Embryonic facial prominence (tissue), 1 donor: ENCODE data around the gene ZNF77.
"Not testable (repeated sequence)": the region's sequence is repeated elsewhere in the genome, so short reads cannot be mapped to it uniquely, and the experiment has no call there.

ENCODE experiments used
- DNase-seq: peaks from one replicate; pipeline ENCODE4 v3.0.0-alpha.2; 2016; ENCODE audit errors: extremely low spot score

The ZNF77 gene

GRCh38 chr19:2970201-2970835 lies 25.5 kb upstream of the ZNF77 start:
- DNase-seq: no peak

- no peak for DNase-seq
Observed at GRCh38 chr19:2969104-2969504, 24.3 kb upstream of the ZNF77 start.

GRCh38 chr19:2967972-2968371 lies 23.2 kb upstream of the ZNF77 start:
- DNase-seq: no peak

DNA sequence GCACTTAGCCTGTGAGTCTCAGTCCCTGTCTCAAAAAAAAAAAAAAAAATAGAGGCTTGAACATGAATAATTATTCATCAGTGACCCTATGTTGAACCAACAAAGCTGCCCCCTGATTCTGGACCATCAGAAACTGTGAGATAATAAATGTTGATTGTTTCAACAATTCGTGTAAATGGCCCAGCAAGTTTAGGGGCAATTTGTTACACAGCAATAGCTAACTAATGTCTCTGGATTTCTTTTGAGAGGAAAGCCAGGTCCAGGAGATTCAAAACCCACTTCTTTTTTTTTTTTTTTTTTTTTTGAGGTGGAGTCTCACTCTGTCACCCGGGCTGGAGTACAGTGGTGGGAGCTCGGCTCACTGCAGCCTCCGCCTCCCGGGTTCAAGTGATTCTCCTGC lies 20.1 kb upstream of the ZNF77 start:
- DNase-seq: no peak

GRCh38 chr19:2963631-2964030 lies 18.9 kb upstream of the ZNF77 start:
- not testable (repeated sequence) for DNase-seq

GRCh38 chr19:2963122-2963521 lies 18.4 kb upstream of the ZNF77 start:
- DNase-seq: no peak

GRCh38 chr19:2962018-2962670 lies 17.4 kb upstream of the ZNF77 start:
- DNase-seq: peak; percentile 89

DNA sequence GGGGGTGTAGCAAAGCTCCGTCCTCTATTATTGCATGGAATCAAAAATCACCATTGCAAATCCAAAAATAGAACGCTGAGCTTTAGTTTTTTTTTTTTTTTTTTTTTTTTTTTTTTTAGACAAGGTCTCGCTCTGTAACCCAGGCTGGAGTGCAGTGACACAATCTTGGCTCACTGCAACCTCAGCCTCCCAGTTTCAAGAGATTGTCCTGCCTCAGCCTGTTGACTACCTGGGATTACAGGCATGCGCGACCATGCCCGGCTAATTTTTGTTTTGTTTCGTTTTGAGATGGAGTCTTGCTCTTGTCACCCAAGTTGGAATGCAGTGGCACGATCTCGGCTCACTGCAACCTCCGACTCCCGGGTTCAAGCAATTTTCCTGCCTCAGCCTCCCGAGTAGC lies 15.3 kb upstream of the ZNF77 start:
- no peak for DNase-seq

GRCh38 chr19:2957160-2957559 lies 12.4 kb upstream of the ZNF77 start:
- no peak for DNase-seq

- no peak for DNase-seq
Observed at GRCh38 chr19:2952953-2953481, 8.2 kb upstream of the ZNF77 start.

DNA sequence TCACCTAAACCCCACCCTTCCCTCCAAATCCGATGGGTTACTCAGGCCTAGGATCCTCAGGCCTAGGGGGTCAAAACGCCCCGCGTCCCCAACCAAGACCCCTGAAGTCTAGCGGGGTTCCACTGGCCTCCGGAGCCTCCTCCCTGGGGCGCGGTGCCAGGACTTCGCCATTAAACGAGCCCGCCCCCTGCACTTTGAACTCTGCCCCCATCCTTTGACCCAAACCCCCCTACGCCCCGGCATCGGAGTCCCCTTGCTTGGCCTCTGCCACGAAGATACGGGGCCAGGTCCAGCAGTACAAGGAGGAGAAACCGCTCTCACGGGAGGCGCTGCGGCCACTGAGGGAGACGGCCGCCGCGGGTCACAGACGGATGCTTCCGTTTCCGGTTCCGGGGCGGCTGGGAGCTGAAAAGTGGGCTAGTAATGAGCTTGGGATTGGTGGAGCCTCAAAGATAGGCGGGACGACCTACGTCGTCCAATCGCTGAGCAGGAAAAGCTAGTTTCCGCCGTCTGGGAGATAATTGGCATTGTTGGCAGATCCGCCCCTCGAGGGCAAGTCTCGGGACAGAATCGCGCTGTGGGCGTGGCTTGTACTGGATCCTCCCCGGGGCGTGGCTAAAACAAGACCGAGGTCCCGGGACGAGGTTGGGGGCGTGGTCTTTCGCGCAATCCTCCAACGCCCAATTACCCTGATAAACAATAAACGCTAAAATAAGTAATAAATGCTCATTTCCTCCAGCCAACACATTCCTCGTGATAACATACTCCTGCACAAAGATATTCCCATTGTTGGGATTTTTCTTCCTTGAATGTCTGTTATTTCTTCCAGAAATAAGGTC lies 5.7 kb upstream of the ZNF77 start:
- peak; percentile 98 for DNase-seq

GRCh38 chr19:2949939-2950285 lies 5.1 kb upstream of the ZNF77 start:
- no peak for DNase-seq

DNA sequence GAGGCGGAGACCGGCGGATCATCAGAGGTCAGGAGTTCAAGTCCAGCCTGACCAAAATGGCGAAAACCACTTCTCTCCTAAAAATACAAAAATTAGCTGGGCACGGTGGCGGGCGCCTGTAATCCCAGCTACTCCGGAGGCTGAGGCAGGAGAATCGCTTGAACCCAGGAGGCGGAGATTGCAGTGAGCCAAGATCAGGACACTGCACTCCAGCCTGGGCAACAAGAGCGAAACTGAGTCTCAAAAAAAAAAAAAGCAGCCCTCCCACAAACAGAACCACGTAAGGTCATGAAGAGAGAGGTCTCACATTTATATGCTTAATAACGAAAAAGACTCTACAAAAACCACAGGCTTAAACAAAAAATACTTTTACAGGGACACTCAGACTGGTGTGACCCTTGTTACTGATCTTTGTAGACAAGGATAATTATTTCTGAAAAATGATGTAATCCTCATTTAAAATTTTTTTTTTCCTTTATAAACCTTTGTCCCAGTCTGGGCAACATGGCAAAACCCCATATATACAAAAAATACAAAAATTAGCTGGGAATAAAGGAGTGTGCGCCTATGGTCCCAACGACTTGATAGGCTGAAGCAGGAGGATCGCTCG lies 909 bp upstream of the ZNF77 start:
- DNase-seq: no peak

DNA sequence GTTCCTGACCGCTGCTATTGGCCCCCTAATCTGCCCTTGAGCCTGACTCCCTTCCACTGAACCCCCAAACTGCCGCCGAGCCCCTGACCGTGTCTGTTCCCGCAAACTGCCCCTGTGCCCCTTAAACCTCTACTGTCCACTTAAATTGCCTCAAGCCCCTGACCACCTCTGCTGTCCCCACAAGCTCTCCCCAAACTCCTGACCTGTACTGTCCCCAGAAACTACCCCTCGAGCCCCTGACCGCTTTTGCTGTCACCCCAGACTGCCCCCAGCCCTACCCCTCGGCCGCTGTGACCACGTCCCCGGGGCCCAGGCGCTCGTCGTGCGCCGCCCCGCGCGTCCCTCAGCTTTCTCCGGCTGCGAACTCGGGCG lies 382 bp downstream of the ZNF77 start:
- DNase-seq: no peak

DNA sequence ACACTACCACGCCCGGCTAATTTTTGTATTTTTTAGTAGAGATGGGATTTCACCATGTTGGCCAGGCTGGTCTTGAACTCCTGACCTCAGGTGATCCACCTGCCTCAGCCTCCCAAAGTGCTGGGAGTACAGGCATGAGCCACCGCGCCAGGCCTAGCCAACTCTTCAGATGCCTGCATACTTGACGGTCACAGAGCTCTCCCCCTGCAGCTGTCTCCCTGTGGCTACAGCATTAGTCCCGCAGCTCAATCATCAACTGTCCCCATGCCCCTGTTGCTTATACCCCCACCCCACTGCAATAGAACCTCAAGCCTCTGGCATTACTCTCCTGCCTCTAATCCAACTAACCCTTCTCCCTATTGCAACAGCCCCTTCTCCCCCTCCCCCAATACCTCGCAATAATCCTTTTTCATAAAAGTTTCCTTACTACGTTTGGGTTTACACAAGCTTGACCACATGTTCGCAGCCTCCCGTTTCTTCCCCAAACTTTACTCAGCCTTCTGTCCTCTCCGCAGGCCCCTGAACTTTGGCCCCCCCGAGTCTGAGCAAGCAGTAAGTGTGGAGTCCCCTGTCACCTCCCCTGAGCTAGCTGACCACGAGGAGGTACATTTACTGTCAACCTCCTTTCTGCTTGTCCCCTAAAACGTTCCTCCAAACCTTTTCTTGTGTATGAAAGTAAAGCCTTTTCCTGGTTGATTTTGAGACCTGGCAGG lies 1.7 kb downstream of the ZNF77 start:
- DNase-seq: no peak

- not testable (repeated sequence) for DNase-seq
Observed at GRCh38 chr19:2935863-2936262, 8.9 kb downstream of the ZNF77 start.

GRCh38 chr19:2933490-2933910 lies 11.3 kb downstream of the ZNF77 start:
- DNase-seq: no peak

- no peak for DNase-seq
Observed at GRCh38 chr19:2927032-2927430, 17.7 kb downstream of the ZNF77 start.

GRCh38 chr19:2926341-2927031 lies 18.3 kb downstream of the ZNF77 start:
- DNase-seq: no peak

DNA sequence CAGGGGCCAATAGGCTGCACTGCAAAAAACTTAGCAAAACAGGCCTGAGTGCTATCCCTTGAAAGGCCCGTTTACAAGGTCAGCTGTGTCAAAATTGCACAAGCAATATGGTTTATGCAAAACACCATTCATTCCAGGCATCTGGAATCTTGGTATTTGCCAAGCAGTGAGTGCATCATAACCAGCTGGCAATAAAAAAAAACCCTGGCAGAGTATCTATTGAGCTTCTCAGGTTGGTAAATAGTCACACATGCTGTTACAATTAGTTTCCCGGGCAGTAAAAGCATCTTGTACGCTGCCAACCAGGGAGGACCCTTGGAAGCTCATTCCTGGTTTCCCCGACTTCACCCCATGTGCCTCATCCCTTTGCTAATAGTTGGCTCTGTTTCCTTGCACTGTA lies 21.3 kb downstream of the ZNF77 start:
- DNase-seq: peak; percentile 44

DNA sequence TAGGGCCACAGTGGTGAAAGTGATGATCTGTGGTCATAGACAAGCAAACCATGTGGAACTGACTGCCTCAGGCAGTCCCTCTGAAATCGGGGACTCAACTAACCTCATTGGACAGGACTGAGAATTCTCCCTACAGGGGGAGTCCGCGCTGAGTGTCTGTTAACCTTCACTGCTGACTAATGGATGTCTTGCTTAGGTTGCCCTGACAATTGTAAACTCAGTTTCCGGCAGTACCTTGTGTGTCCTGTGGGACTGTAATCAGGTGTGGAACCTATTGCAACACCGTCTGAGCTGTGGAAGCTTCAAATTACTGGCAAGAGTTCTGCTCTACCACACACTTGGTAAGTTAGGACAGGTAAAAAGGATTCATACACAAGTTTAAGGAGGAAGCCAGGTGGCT lies 21.8 kb downstream of the ZNF77 start:
- DNase-seq: no peak
